A549 (cell line): ENCODE data around the gene MPC1. TPM values are rescaled to one million over a fixed set of nuclear protein-coding genes. Genes with fewer than 3 reads are reported as not detected.
A peak's percentile ranks its signal among the peaks of the same experiment; 100 is the strongest.

Source experiments
- BHLHE40 ChIP-seq: IDR thresholded peaks from 2 replicates; pipeline ENCODE4 v1.6.1; 2012; ENCODE audit warnings: low read depth, low read length, inconsistent platforms
- CBX8 ChIP-seq: fragments of 200-600 bp; sonication (generic); IDR thresholded peaks from 2 replicates; pipeline ENCODE4 v1.6.1; 2016
- EHMT2 ChIP-seq: fragments of 200-600 bp; sonication (generic); IDR thresholded peaks from 2 replicates; pipeline ENCODE4 v1.6.1; 2016; ENCODE audit warnings: antibody characterized with exemption, low read depth, mild to moderate bottlenecking, moderate library complexity
- ESRRA ChIP-seq: fragments of 150-350 bp; IDR thresholded peaks from 2 replicates; pipeline ENCODE4 v1.6.1; 2014; ENCODE audit warnings: mild to moderate bottlenecking, low read length, borderline replicate concordance
- FOSB ChIP-seq: fragments of 250-450 bp; sonication (Bioruptor Pico); IDR thresholded peaks from 2 replicates; pipeline ENCODE4 v1.5.0; 2020; ENCODE audit warnings: mild to moderate bottlenecking, moderate library complexity
- FOSL2 ChIP-seq, 2 experiments: fragments of 450-650 bp in 1 of 2; fragments of >200 bp in 1 of 2; sonication (Bioruptor Twin) in 1 of 2; formaldehyde crosslinking; IDR thresholded peaks; 2 replicates each; pipeline versions ENCODE4 v1.5.0 to v1.6.1; 2016 to 2020; ENCODE audit warnings: mild to moderate bottlenecking in 1 of 2, moderate library complexity in 1 of 2
- GATA3 ChIP-seq: IDR thresholded peaks from 2 replicates; pipeline ENCODE4 v1.6.1; 2012; ENCODE audit warnings: borderline replicate concordance
- HEYL ChIP-seq: fragments of 250-450 bp; sonication (Bioruptor Pico); IDR thresholded peaks from 2 replicates; pipeline ENCODE4 v1.8.0; 2021; ENCODE audit warnings: mild to moderate bottlenecking, moderate library complexity
- HOXA7 ChIP-seq: fragments of 250-450 bp; sonication (Bioruptor Pico); IDR thresholded peaks from 2 replicates; pipeline ENCODE4 v1.5.0; 2020; ENCODE audit warnings: mild to moderate bottlenecking, moderate library complexity
- JUNB ChIP-seq: fragments of >200 bp; sonication (Bioruptor Twin); formaldehyde crosslinking; IDR thresholded peaks from 2 replicates; pipeline ENCODE4 v1.6.1; 2016
- KDM5A ChIP-seq: fragments of 200-600 bp; sonication (generic); IDR thresholded peaks from 2 replicates; pipeline ENCODE4 v1.6.1; 2016; ENCODE audit warnings: antibody characterized with exemption, mild to moderate bottlenecking
- MAFK ChIP-seq: fragments of 450-650 bp; IDR thresholded peaks from 2 replicates; pipeline ENCODE4 v1.6.1; 2014; ENCODE audit not compliant: partially characterized antibody
- MAZ ChIP-seq: fragments of 150-350 bp; IDR thresholded peaks from 2 replicates; pipeline ENCODE4 v1.6.1; 2014; ENCODE audit warnings: antibody characterized with exemption, low read depth, low read length, borderline replicate concordance
- NPAS2 ChIP-seq: fragments of 250-450 bp; sonication (Bioruptor Pico); IDR thresholded peaks from 2 replicates; pipeline ENCODE4 v1.8.0; 2022; ENCODE audit warnings: mild to moderate bottlenecking, moderate library complexity, borderline replicate concordance
- PHF8 ChIP-seq: fragments of 200-600 bp; sonication (generic); IDR thresholded peaks from 2 replicates; pipeline ENCODE4 v1.6.1; 2016; ENCODE audit warnings: low read depth, mild to moderate bottlenecking, antibody characterized with exemption, moderate library complexity, borderline replicate concordance
- POLR2A ChIP-seq: IDR thresholded peaks from 2 replicates; pipeline ENCODE4 v1.6.1; 2012; ENCODE audit warnings: mild to moderate bottlenecking, low read length
- RARB ChIP-seq: fragments of 250-450 bp; sonication (Bioruptor Pico); IDR thresholded peaks from 2 replicates; pipeline ENCODE4 v1.8.0; 2021; ENCODE audit warnings: mild to moderate bottlenecking, moderate library complexity
- RFX5 ChIP-seq: fragments of 450-650 bp; IDR thresholded peaks from 2 replicates; pipeline ENCODE4 v1.7.1; 2014; ENCODE audit warnings: antibody characterized with exemption, mild to moderate bottlenecking, moderate library complexity
- RNF2 ChIP-seq: fragments of 200-600 bp; sonication (generic); IDR thresholded peaks from 2 replicates; pipeline ENCODE4 v1.6.1; 2016; ENCODE audit warnings: low read depth, mild to moderate bottlenecking, antibody characterized with exemption, moderate library complexity, borderline replicate concordance
- SMC3 ChIP-seq: fragments of >200 bp; sonication (Bioruptor Twin); formaldehyde crosslinking; IDR thresholded peaks from 3 replicates; pipeline ENCODE4 v1.6.1; 2018; ENCODE audit warnings: inconsistent platforms
- ZC3H11A ChIP-seq: fragments of 450-650 bp; IDR thresholded peaks from 2 replicates; pipeline ENCODE4 v1.6.1; 2014; ENCODE audit warnings: antibody characterized with exemption, mild to moderate bottlenecking
- polyA plus RNA-seq, 4 experiments: library from polyadenylated mRNA; depleted of rRNA in 3 of 4; stranded (reverse); fragments of >200 nt; fragmentation: RNase III in 1 of 4; extraction: RNeasy Plus Mini Kit Qiagen cat#74134 plus additional on column Dnase treatment in 1 of 4; gene quantifications; 2 replicates in 3 of 4; 3 replicates in 1 of 4; pipeline ENCODE4 v1.2.3, GENCODE V29; 2011 to 2017
- TF ChIP-seq, protein P1 (sequence below): fragments of >200 bp; sonication (Bioruptor Twin); formaldehyde crosslinking; IDR thresholded peaks from 3 replicates; pipeline ENCODE4 v1.5.1; 2016
- TF ChIP-seq, protein P2 (sequence below): fragments of >200 bp; sonication (Bioruptor Twin); formaldehyde crosslinking; IDR thresholded peaks from 2 replicates; pipeline ENCODE4 v1.6.1; 2016
- TF ChIP-seq, protein P3 (sequence below): IDR thresholded peaks from 2 replicates; pipeline ENCODE4 v1.6.1; 2012
- TF ChIP-seq, protein P4 (sequence below): fragments of >200 bp; sonication (Bioruptor Twin); formaldehyde crosslinking; IDR thresholded peaks from 3 replicates; pipeline ENCODE4 v1.6.1; 2016
- TF ChIP-seq, protein P5 (sequence below): fragments of 250-450 bp; sonication (Bioruptor Pico); IDR thresholded peaks from 2 replicates; pipeline ENCODE4 v1.5.0; 2021; ENCODE audit warnings: mild to moderate bottlenecking, moderate library complexity, borderline replicate concordance
- TF ChIP-seq, protein P6 (sequence below): fragments of 450-650 bp; IDR thresholded peaks from 2 replicates; pipeline ENCODE4 v1.6.1; 2014; ENCODE audit warnings: antibody characterized with exemption

MPC1 gene
- polyA plus RNA-seq, 2 of the 4 experiments (the other 2 are of a cell fraction) = 4.4 to 7.7 TPM

DNA sequence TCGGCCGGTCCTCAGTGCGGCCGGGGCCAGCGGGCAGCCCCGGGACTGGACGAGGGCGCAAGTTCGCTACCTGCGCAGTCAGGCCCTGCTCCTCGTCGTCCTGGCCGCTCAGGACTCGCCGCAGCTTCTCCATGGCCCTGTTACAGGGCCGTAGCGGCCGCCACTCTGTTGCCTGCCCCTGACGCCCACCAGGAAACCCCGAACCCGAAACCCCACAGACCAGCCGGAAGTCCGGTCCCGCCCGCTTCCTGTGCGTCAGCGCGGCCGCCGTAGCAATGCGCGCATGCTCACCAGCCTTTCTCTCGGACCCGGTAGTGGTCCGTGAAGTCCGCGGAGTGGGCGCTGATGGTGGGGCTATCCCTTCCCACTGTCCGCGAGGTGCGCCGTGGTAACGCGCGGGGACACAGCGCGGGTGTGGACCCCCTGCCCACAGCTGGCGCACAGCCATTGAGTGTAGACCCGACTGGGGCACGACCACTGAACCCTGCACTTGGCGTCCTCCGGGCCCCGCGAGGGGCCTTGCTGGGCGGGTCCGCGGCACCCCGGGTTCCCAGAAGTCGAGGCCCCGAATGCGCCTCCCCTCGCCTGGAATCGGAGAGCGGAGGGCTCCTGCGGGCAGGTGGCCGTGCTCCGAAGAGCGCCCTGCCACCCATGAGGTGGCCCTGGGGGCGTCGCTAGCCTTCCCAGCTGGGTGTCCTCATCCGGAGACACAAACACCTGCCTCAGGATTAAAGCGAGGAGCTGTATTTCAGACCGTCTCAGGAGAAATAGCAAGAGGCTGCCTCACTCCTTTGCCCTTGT lies 40.2 kb downstream of the MPC1 start, which contains the start of gene SFT2D1 (continued):
- TF ChIP-seq, protein P1, sequence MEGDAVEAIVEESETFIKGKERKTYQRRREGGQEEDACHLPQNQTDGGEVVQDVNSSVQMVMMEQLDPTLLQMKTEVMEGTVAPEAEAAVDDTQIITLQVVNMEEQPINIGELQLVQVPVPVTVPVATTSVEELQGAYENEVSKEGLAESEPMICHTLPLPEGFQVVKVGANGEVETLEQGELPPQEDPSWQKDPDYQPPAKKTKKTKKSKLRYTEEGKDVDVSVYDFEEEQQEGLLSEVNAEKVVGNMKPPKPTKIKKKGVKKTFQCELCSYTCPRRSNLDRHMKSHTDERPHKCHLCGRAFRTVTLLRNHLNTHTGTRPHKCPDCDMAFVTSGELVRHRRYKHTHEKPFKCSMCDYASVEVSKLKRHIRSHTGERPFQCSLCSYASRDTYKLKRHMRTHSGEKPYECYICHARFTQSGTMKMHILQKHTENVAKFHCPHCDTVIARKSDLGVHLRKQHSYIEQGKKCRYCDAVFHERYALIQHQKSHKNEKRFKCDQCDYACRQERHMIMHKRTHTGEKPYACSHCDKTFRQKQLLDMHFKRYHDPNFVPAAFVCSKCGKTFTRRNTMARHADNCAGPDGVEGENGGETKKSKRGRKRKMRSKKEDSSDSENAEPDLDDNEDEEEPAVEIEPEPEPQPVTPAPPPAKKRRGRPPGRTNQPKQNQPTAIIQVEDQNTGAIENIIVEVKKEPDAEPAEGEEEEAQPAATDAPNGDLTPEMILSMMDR = no peak
- TF ChIP-seq ZC3H11A = no peak
- no peak for TF ChIP-seq SMC3
- TF ChIP-seq BHLHE40 = no peak
- TF ChIP-seq ESRRA = no peak
- no peak for TF ChIP-seq CBX8
- no peak for TF ChIP-seq MAZ
- TF ChIP-seq, protein P2, sequence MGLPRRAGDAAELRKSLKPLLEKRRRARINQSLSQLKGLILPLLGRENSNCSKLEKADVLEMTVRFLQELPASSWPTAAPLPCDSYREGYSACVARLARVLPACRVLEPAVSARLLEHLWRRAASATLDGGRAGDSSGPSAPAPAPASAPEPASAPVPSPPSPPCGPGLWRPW = no peak
- TF ChIP-seq FOSB (CRISPR knock-in tag) = no peak
- TF ChIP-seq RARB (CRISPR knock-in tag) = no peak
- TF ChIP-seq NPAS2 (CRISPR knock-in tag) = no peak
- TF ChIP-seq, protein P3, sequence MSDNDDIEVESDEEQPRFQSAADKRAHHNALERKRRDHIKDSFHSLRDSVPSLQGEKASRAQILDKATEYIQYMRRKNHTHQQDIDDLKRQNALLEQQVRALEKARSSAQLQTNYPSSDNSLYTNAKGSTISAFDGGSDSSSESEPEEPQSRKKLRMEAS = peak; percentile 53; the same call in 1 of the 2 replicates
- TF ChIP-seq, protein P4, sequence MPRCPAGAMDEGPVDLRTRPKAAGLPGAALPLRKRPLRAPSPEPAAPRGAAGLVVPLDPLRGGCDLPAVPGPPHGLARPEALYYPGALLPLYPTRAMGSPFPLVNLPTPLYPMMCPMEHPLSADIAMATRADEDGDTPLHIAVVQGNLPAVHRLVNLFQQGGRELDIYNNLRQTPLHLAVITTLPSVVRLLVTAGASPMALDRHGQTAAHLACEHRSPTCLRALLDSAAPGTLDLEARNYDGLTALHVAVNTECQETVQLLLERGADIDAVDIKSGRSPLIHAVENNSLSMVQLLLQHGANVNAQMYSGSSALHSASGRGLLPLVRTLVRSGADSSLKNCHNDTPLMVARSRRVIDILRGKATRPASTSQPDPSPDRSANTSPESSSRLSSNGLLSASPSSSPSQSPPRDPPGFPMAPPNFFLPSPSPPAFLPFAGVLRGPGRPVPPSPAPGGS = 0 out of 3 replicates have a peak, but pooled peaks have one; percentile 59
- TF ChIP-seq RNF2 = no peak
- no peak for TF ChIP-seq GATA3
- TF ChIP-seq MAFK = no peak
- no peak for TF ChIP-seq HEYL
- TF ChIP-seq POLR2A = peak; percentile 89
- TF ChIP-seq, protein P5, sequence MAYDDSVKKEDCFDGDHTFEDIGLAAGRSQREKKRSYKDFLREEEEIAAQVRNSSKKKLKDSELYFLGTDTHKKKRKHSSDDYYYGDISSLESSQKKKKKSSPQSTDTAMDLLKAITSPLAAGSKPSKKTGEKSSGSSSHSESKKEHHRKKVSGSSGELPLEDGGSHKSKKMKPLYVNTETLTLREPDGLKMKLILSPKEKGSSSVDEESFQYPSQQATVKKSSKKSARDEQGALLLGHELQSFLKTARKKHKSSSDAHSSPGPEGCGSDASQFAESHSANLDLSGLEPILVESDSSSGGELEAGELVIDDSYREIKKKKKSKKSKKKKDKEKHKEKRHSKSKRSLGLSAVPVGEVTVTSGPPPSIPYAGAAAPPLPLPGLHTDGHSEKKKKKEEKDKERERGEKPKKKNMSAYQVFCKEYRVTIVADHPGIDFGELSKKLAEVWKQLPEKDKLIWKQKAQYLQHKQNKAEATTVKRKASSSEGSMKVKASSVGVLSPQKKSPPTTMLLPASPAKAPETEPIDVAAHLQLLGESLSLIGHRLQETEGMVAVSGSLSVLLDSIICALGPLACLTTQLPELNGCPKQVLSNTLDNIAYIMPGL = no peak
- TF ChIP-seq KDM5A = no peak
- TF ChIP-seq, protein P6, sequence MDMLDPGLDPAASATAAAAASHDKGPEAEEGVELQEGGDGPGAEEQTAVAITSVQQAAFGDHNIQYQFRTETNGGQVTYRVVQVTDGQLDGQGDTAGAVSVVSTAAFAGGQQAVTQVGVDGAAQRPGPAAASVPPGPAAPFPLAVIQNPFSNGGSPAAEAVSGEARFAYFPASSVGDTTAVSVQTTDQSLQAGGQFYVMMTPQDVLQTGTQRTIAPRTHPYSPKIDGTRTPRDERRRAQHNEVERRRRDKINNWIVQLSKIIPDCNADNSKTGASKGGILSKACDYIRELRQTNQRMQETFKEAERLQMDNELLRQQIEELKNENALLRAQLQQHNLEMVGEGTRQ = no peak
- TF ChIP-seq HOXA7 (CRISPR knock-in tag) = no peak
- TF ChIP-seq RFX5 = no peak
- TF ChIP-seq PHF8 = peak; percentile 83; the same call in 1 of the 2 replicates
- TF ChIP-seq EHMT2 = no peak
- no peak for TF ChIP-seq FOSL2 (IDR thresholded peaks at IDR 0.05)
- TF ChIP-seq FOSL2 (CRISPR knock-in tag; IDR thresholded peaks at IDR 0.05) = no peak
- TF ChIP-seq JUNB = no peak
